ENCODE results near the gene TIPRL. TPM values are rescaled to one million over a fixed set of nuclear protein-coding genes. Genes with fewer than 3 reads are reported as not detected.

Gene TIPRL
- total and polyA plus RNA-seq, 2 of the 8 experiments (the other 6 are each of a cell fraction or from before 2014, with no cell fraction given) = 8.1 to 27.4 TPM

DNA sequence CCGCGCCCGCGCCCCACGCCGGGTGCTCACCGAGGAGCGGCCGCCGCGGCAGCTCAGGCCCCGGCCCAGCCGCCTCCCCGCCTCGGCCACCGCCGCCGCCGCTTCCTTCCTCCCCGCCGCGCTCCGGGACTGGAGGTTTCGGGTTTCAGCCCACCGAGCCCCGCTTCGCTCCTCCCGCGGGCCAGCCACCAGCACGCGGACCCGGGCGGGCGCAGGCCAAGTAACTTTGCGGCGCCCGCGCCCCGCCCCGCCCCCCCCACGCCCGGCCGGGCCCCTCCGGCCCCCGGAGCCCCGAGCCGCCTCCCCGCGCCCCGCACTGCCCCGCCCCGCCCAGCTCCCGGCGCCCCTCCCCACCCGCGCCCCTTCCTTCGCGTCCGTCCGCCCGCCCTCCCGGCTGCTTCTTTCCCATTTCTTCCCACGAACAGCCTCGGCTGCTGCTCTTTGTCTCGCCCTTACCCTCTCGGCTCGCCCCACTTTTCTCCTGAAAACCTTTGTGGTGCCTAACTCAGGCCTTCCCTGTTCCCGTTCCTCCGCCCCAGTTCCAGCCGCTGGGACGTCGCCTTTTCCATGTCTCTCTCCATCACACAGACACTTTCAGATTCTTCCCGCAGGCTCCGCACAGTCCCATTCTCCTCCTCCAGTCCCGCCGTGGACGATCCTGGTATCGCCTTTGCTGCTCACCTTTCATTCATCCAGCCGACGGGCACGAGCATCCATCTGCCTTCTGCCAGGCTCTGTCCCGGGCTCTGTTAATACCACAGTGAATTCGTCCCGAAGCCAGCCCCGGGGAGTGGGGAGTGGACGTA, 41.9 kb upstream of the TIPRL start, which contains the start of gene GPR161 (continued):
- TF ChIP-seq ASH2L (IDR thresholded peaks at IDR 0.05; ENCODE audit: low read length) = peak; percentile 99
- TF ChIP-seq POLR2A (IDR thresholded peaks at IDR 0.05; ENCODE audit: control extremely low read depth in 1 of 2, low read depth in 2 of 2, low read length in 2 of 2) = no peak
- no peak for TF ChIP-seq HDAC6 (IDR thresholded peaks at IDR 0.05; ENCODE audit: low read depth, low read length)
- no peak for TF ChIP-seq YY1 (IDR thresholded peaks at IDR 0.05; ENCODE audit: low read depth, low read length)
- TF ChIP-seq GABPA (IDR thresholded peaks at IDR 0.05; ENCODE audit: borderline replicate concordance, insufficient read depth, low read length) = no peak
- 0 out of 2 replicates have a peak, but pooled peaks have one; percentile 12 for TF ChIP-seq PHF8 (conservative IDR thresholded peaks at IDR 0.05; ENCODE audit: low read depth, low read length)
- no peak for TF ChIP-seq CBX8 (IDR thresholded peaks at IDR 0.05; ENCODE audit: borderline replicate concordance, low read depth, low read length)
- TF ChIP-seq CREB1 (IDR thresholded peaks at IDR 0.05) = no peak
- no peak for TF ChIP-seq MAFK (IDR thresholded peaks at IDR 0.05; ENCODE audit: low read depth, low read length)
- no peak for TF ChIP-seq EZH2 (IDR thresholded peaks at IDR 0.05; ENCODE audit: low read depth, low read length, severe bottlenecking)
- no peak for TF ChIP-seq RNF2 (IDR thresholded peaks at IDR 0.05; ENCODE audit: borderline replicate concordance, low read depth, low read length, missing control alignments, poor library complexity, severe bottlenecking)
- TF ChIP-seq JUN (IDR thresholded peaks at IDR 0.05; ENCODE audit: low read depth, low read length) = no peak
- TF ChIP-seq SP1 (IDR thresholded peaks at IDR 0.05; ENCODE audit: low read depth, low read length) = no peak
- peak; percentile 78 for TF ChIP-seq SAP30 (IDR thresholded peaks at IDR 0.05; ENCODE audit: insufficient read depth, insufficient replicate concordance, low read length)
- peak; percentile 39 for TF ChIP-seq TAF7 (optimal IDR thresholded peaks at IDR 0.05; ENCODE audit: borderline replicate concordance, low read depth, low read length)
- TF ChIP-seq TCF12 (IDR thresholded peaks at IDR 0.05; ENCODE audit: low read depth, low read length) = no peak
- TF ChIP-seq, protein P1, sequence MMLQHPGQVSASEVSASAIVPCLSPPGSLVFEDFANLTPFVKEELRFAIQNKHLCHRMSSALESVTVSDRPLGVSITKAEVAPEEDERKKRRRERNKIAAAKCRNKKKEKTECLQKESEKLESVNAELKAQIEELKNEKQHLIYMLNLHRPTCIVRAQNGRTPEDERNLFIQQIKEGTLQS (IDR thresholded peaks at IDR 0.05; ENCODE audit: insufficient read depth, low read depth, low read length) = no peak
- no peak for TF ChIP-seq RFX5 (IDR thresholded peaks at IDR 0.05; ENCODE audit: borderline replicate concordance, low read depth, low read length)
- peak; percentile 71 for TF ChIP-seq KDM1A (IDR thresholded peaks at IDR 0.05; ENCODE audit: borderline replicate concordance, low read length)
- no peak for TF ChIP-seq GTF2F1 (IDR thresholded peaks at IDR 0.05; ENCODE audit: borderline replicate concordance, low read depth, low read length)
- TF ChIP-seq, protein P2, sequence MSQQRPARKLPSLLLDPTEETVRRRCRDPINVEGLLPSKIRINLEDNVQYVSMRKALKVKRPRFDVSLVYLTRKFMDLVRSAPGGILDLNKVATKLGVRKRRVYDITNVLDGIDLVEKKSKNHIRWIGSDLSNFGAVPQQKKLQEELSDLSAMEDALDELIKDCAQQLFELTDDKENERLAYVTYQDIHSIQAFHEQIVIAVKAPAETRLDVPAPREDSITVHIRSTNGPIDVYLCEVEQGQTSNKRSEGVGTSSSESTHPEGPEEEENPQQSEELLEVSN (IDR thresholded peaks at IDR 0.05) = peak; percentile 44
- TF ChIP-seq BCL11A (IDR thresholded peaks at IDR 0.05; ENCODE audit: low read depth in 2 of 2, low read length in 2 of 2) = no peak
- TF ChIP-seq SUZ12 (IDR thresholded peaks at IDR 0.05; ENCODE audit: low read length) = peak; percentile 50; the same call in 1 of the 2 replicates
